Measurements from ENCODE around the gene CCDC197.

The CCDC197 gene

GRCh38 chr14:93977790-93978581 lies 19.1 kb upstream of the CCDC197 start:
- no peak overlapping the region for H3K4me3 ChIP-seq (ENCODE audit: low read length)
- DNase-seq (ENCODE audit: low read depth) = no peak
- TF ChIP-seq CTCF (conservative IDR thresholded peaks at IDR 0.05; ENCODE audit: low read depth, low read length) = no peak

GRCh38 chr14:93978735-93979134 lies 18.4 kb upstream of the CCDC197 start:
- H3K4me3 ChIP-seq (ENCODE audit: low read length) = no peak overlapping the region
- DNase-seq (ENCODE audit: low read depth) = no peak
- no peak for TF ChIP-seq CTCF (conservative IDR thresholded peaks at IDR 0.05; ENCODE audit: low read depth, low read length)

- DNase-seq (ENCODE audit: low read depth) = no peak
- TF ChIP-seq CTCF (conservative IDR thresholded peaks at IDR 0.05; ENCODE audit: low read depth, low read length) = no peak
- H3K4me3 ChIP-seq (ENCODE audit: low read length) = no peak overlapping the region
These were observed 16.5 kb upstream of the CCDC197 start for GRCh38 chr14:93980456-93981201.

GRCh38 chr14:93981316-93982229 lies 15.5 kb upstream of the CCDC197 start:
- no peak overlapping the region for H3K4me3 ChIP-seq (ENCODE audit: low read length)
- no peak for TF ChIP-seq CTCF (conservative IDR thresholded peaks at IDR 0.05; ENCODE audit: low read depth, low read length)
- no peak for DNase-seq (ENCODE audit: low read depth)

GRCh38 chr14:93982230-93983007 lies 14.7 kb upstream of the CCDC197 start:
- no peak for TF ChIP-seq CTCF (conservative IDR thresholded peaks at IDR 0.05; ENCODE audit: low read depth, low read length)

GRCh38 chr14:93984070-93984469 lies 13.0 kb upstream of the CCDC197 start:
- no peak for TF ChIP-seq CTCF (conservative IDR thresholded peaks at IDR 0.05; ENCODE audit: low read depth, low read length)
- no peak overlapping the region for H3K4me3 ChIP-seq (ENCODE audit: low read length)
- DNase-seq (ENCODE audit: low read depth) = no peak

More at GRCh38 chr14:93982230-93983007, 14.7 kb upstream of the CCDC197 start:
- H3K4me3 ChIP-seq (ENCODE audit: low read length) = no peak overlapping the region
- DNase-seq (ENCODE audit: low read depth) = no peak
